HG03460 (cell line): ENCODE data around the gene SH2D2A.

Source experiments
- ATAC-seq: cut with Tn5 transposase; IDR thresholded peaks from one replicate; pipeline ENCODE4 v1.9.1; 2021; ENCODE audit not compliant: unreplicated experiment

Gene SH2D2A

GRCh38 chr1:156805766-156806511 is 10.7 kb downstream of the SH2D2A start:
- ATAC-seq = no peak

DNA sequence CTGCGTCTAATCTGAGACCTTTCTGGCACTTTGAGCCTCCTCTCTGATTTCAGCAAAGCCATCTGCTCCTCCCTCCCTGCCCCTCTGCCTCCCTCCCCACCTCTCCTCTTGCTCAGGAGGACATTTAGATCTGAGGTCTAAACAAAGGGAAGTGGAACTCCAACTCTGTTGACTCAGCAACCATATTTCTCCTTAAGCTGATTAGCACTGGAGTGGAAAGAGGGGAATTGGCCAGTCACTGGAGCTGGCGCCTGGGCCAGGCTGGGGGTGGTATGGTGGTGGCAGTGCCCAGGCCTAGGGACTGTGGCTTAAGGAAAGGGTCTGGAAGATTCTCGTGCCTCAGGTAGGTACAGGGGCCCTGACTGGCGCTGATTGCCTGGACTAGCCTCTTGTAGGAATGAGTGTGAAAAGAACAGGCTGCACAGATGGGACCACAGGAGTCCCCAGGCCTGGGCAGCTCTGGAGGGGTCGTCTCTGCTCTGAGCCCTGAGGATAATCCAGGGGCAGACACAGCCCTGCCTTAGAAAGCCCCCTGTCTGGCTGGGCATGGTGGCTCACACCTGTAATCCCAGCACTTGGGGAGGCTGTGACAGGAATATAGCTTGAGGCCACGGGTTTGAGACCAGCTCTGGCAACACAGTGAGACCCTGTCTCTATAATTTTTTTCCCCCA is 11.9 kb downstream of the SH2D2A start:
- ATAC-seq = no peak

DNA sequence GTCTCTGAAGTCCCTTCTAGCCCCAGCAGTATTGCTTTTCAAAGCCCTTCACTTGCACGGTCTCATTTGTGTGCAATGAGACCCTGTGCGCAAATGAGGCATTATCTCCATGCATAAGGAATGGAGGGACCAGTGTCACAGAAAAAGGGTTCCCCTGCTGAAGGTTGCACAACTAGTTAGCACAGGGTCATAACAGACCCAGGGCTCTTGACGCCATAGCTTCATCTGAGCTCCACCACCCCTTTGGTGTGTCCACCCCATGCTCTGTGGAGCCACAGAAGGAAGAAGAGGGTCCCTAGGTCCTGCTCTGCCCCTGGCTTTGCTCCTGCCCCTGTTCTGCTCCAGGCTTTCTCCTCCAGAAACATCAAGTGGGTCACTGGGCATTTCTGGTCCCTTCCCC is 12.6 kb downstream of the SH2D2A start:
- ATAC-seq = no peak

DNA sequence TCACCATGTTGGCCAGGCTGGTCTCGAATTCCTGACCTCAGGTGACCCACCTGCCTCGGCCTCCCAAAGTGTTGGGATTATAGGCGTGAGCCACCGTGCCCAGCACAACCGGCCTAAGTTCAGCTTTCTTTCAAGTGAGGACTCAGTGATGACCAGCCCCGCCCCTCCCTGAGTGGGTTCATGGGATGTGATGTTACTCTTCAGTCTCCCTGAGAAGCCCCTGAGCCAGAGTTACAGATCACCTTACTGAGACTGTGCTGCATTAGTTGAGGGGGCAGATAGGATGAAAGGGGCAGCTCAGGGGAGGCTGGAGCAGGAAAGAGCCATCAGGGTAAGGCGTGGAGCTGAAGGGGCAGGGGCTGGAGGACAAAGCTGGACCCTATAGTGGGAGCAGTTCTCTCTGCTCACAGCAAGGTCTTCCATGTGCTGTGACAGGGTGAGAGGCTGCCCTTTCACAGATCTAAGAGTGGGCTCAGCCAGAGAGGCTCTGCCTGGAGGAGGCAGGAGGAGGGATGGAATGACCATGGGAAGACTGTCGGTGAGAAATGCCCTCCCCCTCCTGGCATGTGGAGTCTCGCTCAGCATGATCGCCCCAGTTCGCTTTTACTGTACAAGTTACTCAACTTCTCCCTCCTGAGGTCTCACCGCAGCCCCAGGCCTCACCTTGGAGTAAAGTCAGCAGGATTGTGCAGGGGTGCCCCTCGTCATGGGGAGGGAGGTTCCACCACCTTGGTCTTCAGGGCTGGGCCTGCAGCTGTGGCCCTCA is 13.4 kb downstream of the SH2D2A start:
- ATAC-seq = no peak

GRCh38 chr1:156802421-156802935 is 14.2 kb downstream of the SH2D2A start:
- ATAC-seq = no peak

- ATAC-seq = no peak
Observed at GRCh38 chr1:156801409-156802121, 15.1 kb downstream of the SH2D2A start.

DNA sequence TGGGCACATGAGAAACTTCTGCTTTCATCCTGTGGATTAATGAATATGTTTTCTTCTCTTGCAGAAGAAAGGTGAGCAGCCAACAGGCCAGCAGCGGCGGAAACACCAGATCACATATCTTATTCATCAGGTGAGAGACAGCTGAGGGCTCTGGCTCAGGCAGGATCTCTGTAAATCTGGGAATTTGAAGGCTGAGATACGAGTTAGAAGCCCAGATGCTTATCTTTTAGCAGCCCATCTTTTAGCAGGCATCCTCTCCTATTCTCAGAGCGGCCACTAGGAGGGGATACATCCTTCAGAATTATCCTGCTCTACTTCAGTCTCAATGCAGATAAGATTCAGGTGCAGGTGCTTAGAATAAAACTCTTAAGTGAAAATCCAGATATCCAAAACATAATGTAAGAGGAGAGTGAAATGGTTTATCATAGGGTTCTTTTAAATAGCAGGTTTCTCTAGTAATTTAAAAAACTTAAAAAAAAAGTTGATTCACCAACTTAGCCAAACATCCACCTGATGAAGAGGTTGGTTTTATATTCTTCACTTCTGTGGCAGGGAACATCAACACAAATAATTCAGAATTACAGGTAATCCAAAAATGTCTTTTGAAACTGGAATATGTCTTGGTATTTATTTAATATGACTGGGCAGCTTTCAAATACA is 19.3 kb downstream of the SH2D2A start:
- no peak for ATAC-seq

DNA sequence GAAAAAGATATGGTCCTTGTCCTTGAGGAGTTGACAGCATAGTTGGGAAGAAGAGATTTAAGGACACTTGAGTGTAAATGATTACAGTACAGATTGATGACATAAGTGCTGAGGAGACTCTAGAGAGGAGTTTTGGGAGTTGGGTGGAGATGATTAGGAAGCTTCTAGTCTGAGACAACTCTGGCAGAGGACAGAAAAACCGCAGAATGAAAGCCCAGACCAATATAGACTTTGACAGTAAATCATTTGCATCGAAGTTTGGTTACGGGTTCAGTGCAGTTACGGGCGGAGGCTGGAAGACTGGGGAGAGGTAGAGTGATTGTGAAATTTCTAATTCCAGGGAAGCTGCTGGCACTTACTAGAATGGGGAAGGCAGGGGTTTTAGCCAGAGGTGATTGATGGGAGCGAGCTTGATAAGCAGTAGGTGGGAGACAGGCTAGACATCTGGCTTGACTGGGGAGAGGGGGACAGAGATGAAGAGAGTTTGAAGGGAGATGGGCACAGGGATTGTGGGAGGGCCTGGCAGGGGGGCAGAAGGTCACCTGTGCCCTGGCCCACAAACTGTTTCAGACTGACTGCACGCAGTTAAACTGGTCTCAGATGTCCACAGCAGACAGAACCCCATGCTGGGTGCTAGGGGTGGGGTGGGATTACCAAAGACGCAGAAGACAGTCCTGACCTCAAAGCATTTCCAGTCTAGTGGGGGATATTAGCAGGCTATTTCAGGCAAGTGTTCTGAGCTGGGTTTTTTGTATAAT is 20.1 kb downstream of the SH2D2A start:
- no peak for ATAC-seq

DNA sequence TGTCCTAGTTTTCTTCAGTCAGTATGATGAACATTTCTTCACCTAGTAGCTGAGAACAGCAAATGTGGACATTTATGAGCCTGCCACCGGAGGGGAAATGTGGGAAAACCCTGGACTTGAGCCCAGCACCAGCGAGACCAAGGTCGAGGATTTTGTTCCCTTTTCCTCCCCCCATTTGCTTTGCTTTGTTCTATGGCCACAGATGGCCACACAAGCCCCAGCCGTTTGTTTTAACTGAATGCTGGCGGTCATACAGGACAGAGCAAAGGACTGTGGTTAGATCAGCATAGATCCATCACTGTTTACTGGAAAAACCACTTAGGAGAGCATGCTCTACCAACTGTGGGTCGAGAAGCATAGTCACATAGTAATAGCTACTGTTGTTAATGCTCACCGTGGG is 20.9 kb downstream of the SH2D2A start:
- no peak for ATAC-seq

DNA sequence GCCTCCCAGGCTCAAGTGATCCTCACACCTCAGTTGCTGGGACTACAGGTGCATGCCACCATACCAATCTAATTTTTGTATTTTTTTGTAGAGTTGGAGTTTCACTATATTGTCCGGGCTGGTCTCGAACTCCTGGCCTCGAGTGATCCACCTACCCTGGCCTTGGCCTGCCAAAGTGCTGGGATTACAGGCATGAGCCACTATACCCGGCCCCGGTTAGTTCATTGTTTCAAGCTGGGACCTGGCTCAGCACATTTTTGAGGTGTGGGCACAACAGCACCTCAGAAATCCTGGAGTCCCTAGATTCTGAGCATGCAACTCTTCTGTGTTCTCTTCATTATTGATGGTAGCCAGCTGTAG is 21.3 kb downstream of the SH2D2A start:
- no peak for ATAC-seq

DNA sequence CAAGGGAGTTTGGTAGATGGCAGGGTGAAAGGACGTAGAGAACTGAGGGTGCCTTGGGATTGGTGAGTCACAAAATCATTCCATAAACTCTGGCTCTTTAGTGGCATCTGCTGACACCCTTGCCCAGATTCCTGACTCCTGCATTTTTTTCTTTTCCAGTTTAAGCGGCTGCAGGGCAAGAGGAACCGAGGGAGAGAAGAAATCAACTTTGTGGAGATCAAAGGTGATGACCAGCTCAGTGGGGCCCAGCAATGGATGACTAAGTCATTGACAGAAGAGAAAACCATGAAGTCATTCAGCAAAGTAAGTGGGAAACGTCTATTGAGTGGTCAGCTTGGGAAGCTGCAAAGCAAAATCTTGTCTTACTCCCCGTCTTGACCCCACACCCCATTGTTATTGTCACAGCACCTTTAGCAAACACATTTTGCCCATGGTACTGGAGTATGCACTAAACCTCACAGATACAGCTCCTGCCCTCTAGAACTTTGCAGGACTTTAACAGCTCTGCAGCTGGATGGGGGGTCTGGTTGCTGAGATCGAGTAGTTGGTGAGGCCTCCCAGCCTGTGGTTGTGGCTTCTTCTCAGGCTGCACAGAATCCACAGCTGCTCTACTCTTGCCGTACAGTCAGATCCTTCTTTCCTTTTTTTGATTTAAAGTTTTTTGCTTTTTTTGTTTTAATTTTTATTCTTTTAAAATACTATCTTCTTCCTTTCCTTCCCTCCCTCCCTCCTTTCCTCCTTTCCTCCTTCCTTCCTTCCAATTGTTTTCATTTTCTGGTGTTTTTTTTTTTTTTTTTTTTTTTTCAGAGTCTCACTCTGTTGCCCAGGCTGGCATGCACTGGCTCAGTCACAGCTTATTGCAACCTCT is 21.9 kb downstream of the SH2D2A start:
- no peak for ATAC-seq

- no peak for ATAC-seq
Observed at GRCh38 chr1:156789621-156790318, 26.9 kb downstream of the SH2D2A start.

DNA sequence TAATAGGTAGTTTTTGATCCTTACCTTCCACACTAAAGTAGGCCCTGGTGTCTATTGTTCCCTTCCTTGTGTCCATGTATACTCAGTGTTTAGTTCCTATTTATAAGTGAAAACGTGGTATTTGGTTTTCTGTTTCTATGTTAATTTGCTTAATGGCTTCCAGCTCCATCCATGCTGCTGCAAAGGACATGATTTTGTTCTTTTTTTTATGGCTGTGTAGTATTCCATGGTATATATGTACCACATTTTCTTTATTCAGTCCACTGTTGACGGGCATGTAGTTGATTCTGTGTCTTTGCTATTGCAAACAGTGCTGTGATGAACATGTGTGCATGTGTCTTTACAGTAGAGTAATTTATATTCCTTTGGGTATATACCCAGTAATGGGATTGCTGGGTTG is 28.5 kb downstream of the SH2D2A start:
- no peak for ATAC-seq

DNA sequence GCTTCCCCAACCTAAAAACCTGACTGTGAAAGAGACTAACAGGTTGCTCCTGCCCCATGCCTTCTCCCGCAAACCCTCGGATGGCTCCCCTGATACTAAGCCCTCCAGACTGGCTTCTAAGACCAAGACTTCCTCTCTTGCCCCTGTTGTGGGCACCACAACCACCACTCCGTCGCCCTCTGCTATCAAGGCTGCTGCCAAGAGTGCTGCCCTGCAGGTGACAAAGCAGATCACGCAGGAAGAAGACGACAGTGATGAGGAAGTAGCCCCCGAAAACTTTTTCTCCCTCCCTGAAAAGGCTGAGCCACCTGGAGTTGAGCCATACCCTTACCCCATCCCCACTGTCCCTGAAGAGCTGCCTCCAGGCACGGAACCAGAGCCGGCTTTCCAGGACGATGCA is 30.0 kb downstream of the SH2D2A start:
- no peak for ATAC-seq

- ATAC-seq = no peak
Observed at GRCh38 chr1:156785458-156785857, 31.2 kb downstream of the SH2D2A start.

- ATAC-seq = no peak
Observed at GRCh38 chr1:156781585-156782186, 35.0 kb downstream of the SH2D2A start.

DNA sequence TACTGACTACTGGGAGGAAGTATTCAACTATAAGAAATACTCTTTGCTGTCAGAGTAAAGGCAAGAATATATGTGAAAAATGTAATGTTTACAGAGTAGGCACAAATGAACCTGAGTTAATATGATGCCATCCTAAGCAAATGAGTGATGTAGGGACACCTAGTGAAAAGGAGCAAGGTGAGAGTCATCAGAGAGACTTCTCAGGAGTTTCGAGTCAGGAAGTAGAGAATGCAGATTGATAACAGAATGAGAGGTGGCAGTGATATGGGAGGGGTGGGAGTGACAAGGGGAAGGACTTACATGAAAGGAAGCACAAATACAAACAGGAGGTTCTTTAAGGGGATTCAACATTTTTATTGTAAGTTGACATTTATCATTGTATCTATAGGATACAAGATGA is 39.1 kb downstream of the SH2D2A start:
- no peak for ATAC-seq

GRCh38 chr1:156776942-156777341 is 39.7 kb downstream of the SH2D2A start:
- no peak for ATAC-seq
